NCI-H2196 treated with DMSO at 0.1 percent for 48 hours (cell line): Measurements from ENCODE around the gene ADARB1.

Source experiments
- DNase-seq: peaks from one replicate; lab custom pipeline; 2025; ENCODE audit not compliant: unreplicated experiment; lab: John Stamatoyannopoulos, UW

The ADARB1 gene

GRCh38 chr21:45260191-45260825, 185.9 kb downstream of the ADARB1 start:
- DNase-seq, result no peak

- no peak for DNase-seq
Observed at GRCh38 chr21:45261093-45261492, 186.7 kb downstream of the ADARB1 start.

- DNase-seq, result no peak
Observed at GRCh38 chr21:45262041-45262581, 187.7 kb downstream of the ADARB1 start.

GRCh38 chr21:45262616-45263015, 188.2 kb downstream of the ADARB1 start:
- DNase-seq, result no peak

GRCh38 chr21:45263534-45263933, 189.2 kb downstream of the ADARB1 start:
- no peak for DNase-seq

GRCh38 chr21:45264146-45264911, 189.9 kb downstream of the ADARB1 start:
- no peak for DNase-seq

GRCh38 chr21:45264912-45265515, 190.6 kb downstream of the ADARB1 start:
- no peak for DNase-seq

- no peak for DNase-seq
Observed at GRCh38 chr21:45265721-45266517, 191.5 kb downstream of the ADARB1 start.

GRCh38 chr21:45266518-45267389, 192.4 kb downstream of the ADARB1 start:
- no peak for DNase-seq

GRCh38 chr21:45267390-45267760, 193.0 kb downstream of the ADARB1 start:
- DNase-seq, result no peak

- DNase-seq, result no peak
Observed at GRCh38 chr21:45269861-45270260, 195.5 kb downstream of the ADARB1 start.

- no peak for DNase-seq
Observed at GRCh38 chr21:45270306-45270821, 196.0 kb downstream of the ADARB1 start.
